Esophagus muscularis mucosa (tissue), 2 donors: Measurements from ENCODE around the gene L3MBTL1.

ENCODE experiments used
- POLR2A ChIP-seq: fragments of 450-650 bp; IDR thresholded peaks from one replicate; pipeline ENCODE4 v1.6.1; 2017; ENCODE audit warnings: antibody characterized with exemption, moderate library complexity, mild to moderate bottlenecking, low read depth
- POLR2AphosphoS5 ChIP-seq, 2 donors: sonication (generic); formaldehyde crosslinking; IDR thresholded peaks; one replicate each; pipeline ENCODE4 v1.6.1; 2017; ENCODE audit warnings: antibody characterized with exemption in 2 of 2

DNA sequence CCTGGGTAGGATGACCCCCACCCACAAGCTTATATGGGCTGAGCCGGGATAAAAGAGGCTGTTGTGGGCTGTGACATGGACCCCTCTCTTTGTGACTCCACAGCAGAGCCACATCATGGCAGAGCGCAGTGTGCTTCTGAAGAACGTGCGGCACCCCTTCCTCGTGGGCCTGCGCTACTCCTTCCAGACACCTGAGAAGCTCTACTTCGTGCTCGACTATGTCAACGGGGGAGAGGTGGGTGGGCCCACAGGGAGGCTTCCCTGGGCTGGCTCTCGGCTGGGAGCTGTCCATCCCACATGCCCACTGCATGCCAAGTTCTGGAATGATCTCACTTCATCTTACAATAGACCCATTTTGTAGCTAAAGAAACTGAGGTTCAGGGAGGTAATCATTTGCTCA is 61.8 kb downstream of the L3MBTL1 start:
- no peak for TF ChIP-seq POLR2AphosphoS5 (IDR thresholded peaks at IDR 0.05)
- TF ChIP-seq POLR2A: no peak
